ENCODE data around the gene MLH3. TPM values are rescaled to one million over a fixed set of nuclear protein-coding genes. Genes with fewer than 3 reads are reported as not detected.

The MLH3 gene
- total and polyA plus RNA-seq, 4 donors, result 5.8 to 29.7 (median 9.9) TPM

DNA sequence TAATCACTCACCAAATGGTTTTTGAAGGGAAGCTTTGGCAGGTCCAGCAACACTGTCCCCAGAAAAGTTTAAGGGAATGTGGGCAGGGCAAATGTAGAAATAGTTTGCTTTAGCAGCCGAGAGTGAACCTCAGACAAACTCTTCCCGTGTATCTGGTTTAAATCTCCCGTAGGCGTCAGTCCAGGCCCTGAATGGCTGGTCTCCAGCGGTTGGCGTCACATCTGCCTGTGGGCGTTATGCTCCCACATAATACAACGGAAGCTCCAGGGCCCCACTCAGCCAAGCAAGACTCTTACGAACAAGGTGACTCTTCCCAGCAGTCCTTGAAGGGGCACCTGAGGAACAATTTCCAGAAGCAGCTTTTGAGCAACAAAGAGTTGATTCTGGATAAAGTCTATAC lies 19.1 kb upstream of the MLH3 start:
- Histone ChIP-seq H3K27ac (ENCODE audit: low read depth in 1 of 2, low read length in 2 of 2) (peak overlapping the region; percentile 87 to 96), H3K27me3 (ENCODE audit: control insufficient read depth in 4 of 4, insufficient read depth in 4 of 4, low read length in 3 of 4) (no peaks in the 10 kb centered on the region), H3K4me1 (ENCODE audit: control insufficient read depth in 4 of 4, insufficient read depth in 4 of 4, low read length in 3 of 4) (peaks cover 0 to 20% (median 8%) of the 10 kb centered on the region in 4 donors), H3K9ac (ENCODE audit: low read depth in 1 of 2, low read length in 2 of 2) (peak overlapping the region; percentile 40 to 55), H3K4me3 (ENCODE audit: low read depth in 1 of 3, low read length in 3 of 3) (peak overlapping the region in 2 of 3 donors; percentile 37 to 73), H3K36me3 (ENCODE audit: control insufficient read depth in 4 of 4, insufficient read depth in 3 of 4, low read depth in 1 of 4, low read length in 3 of 4) (no peaks in the 10 kb centered on the region), H3K9me3 (ENCODE audit: control insufficient read depth in 4 of 4, low read length in 3 of 4) (no peaks in the 10 kb centered on the region)
- DNase-seq (ENCODE audit: low spot score), result no peak
- TF ChIP-seq RAD21 (IDR thresholded peaks at IDR 0.05) (peak in 1 of 2 donors; percentile 11), REST (IDR thresholded peaks at IDR 0.05) (no peak), GABPA (IDR thresholded peaks at IDR 0.05 in 1 of 2, conservative IDR thresholded peaks at IDR 0.05 in 1 of 2) (peak in 1 of 2 donors; percentile 16), TAF1 (conservative IDR thresholded peaks at IDR 0.05) (no peak), NR2F2 (IDR thresholded peaks at IDR 0.05) (no peak), HNF4A (conservative IDR thresholded peaks at IDR 0.05) (no peak), RXRA (IDR thresholded peaks at IDR 0.05) (peak; percentile 35 to 51)
- 41% methylated on average over 9 of the region's 9 CpGs for WGBS

DNA sequence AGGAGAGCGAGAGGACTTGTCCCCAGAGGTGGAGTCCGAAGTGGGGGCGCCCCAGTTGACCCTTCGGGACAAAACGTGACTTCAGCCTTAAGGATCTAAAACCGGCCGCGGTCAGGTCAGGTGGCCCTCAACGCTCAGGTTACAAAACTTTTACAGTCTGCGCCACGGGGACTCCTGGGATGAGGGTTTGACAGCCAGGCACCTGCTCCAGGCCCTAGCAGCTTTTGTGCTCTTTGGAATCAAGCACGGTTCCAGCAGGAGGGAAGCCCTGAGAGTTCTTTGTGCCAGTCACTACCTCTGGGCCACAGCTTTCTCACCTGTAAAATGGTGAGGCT lies 18.5 kb upstream of the MLH3 start:
- Histone ChIP-seq H3K4me3 (ENCODE audit: low read depth in 1 of 3, low read length in 3 of 3) (peak overlapping the region; percentile 37 to 88 (median 73)), H3K9ac (ENCODE audit: low read depth in 1 of 2, low read length in 2 of 2) (peak overlapping the region; percentile 40 to 55), H3K36me3 (ENCODE audit: control insufficient read depth in 4 of 4, insufficient read depth in 3 of 4, low read depth in 1 of 4, low read length in 3 of 4) (no peaks in the 10 kb centered on the region), H3K27ac (ENCODE audit: low read depth in 1 of 2, low read length in 2 of 2) (peak overlapping the region; percentile 87 to 96), H3K27me3 (ENCODE audit: control insufficient read depth in 4 of 4, insufficient read depth in 4 of 4, low read length in 3 of 4) (no peaks in the 10 kb centered on the region), H3K9me3 (ENCODE audit: control insufficient read depth in 4 of 4, low read length in 3 of 4) (no peaks in the 10 kb centered on the region), H3K4me1 (ENCODE audit: control insufficient read depth in 4 of 4, insufficient read depth in 4 of 4, low read length in 3 of 4) (peaks cover 0 to 20% (median 8%) of the 10 kb centered on the region in 4 donors)
- no peak for DNase-seq (ENCODE audit: low spot score)
- TF ChIP-seq RXRA (IDR thresholded peaks at IDR 0.05) (peak in 1 of 2 donors; percentile 4), FOXA1 (IDR thresholded peaks at IDR 0.05) (no peak), HNF4A (conservative IDR thresholded peaks at IDR 0.05) (peak in 1 of 2 donors; percentile 84), NR2F2 (IDR thresholded peaks at IDR 0.05) (no peak), EGR1 (IDR thresholded peaks at IDR 0.05; ENCODE audit: low read depth in 2 of 2) (no peak), REST (IDR thresholded peaks at IDR 0.05) (no peak), RAD21 (IDR thresholded peaks at IDR 0.05) (no peak), JUND (IDR thresholded peaks at IDR 0.05) (no peak)
- TF ChIP-seq, protein P1, sequence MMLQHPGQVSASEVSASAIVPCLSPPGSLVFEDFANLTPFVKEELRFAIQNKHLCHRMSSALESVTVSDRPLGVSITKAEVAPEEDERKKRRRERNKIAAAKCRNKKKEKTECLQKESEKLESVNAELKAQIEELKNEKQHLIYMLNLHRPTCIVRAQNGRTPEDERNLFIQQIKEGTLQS (IDR thresholded peaks at IDR 0.05), result no peak
- 14% methylated on average over 12 of the region's 12 CpGs for WGBS

Measured in liver (tissue), 9 donors.